OCI-LY1 (cell line): Measurements from ENCODE around the gene GFOD1.

Source experiments
- EZH2 ChIP-seq: fragments of 200-600 bp; sonication (generic), shearing (Covaris generic); IDR thresholded peaks from 2 replicates; pipeline ENCODE4 v1.8.0; 2017; ENCODE audit warnings: borderline replicate concordance, mixed run types, mild to moderate bottlenecking, antibody characterized with exemption, low read length, moderate library complexity, mixed read lengths
- TF ChIP-seq, protein P1 (sequence below): fragments of 200-600 bp; sonication (generic), shearing (Covaris generic); IDR thresholded peaks from 2 replicates; pipeline ENCODE4 v1.5.1; 2017; ENCODE audit warnings: mild to moderate bottlenecking, antibody characterized with exemption, low read length, moderate library complexity, mixed read lengths

GRCh38 chr6:13357551-13358075 lies 129.8 kb downstream of the GFOD1 start:
- no peak for TF ChIP-seq EZH2
- TF ChIP-seq, protein P1, sequence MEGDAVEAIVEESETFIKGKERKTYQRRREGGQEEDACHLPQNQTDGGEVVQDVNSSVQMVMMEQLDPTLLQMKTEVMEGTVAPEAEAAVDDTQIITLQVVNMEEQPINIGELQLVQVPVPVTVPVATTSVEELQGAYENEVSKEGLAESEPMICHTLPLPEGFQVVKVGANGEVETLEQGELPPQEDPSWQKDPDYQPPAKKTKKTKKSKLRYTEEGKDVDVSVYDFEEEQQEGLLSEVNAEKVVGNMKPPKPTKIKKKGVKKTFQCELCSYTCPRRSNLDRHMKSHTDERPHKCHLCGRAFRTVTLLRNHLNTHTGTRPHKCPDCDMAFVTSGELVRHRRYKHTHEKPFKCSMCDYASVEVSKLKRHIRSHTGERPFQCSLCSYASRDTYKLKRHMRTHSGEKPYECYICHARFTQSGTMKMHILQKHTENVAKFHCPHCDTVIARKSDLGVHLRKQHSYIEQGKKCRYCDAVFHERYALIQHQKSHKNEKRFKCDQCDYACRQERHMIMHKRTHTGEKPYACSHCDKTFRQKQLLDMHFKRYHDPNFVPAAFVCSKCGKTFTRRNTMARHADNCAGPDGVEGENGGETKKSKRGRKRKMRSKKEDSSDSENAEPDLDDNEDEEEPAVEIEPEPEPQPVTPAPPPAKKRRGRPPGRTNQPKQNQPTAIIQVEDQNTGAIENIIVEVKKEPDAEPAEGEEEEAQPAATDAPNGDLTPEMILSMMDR: no peak
